GM12801 (cell line): ENCODE data around the gene WWC2.

Source experiments
- CTCF ChIP-seq: IDR thresholded peaks from one replicate; pipeline ENCODE4 v1.5.1; 2011; ENCODE audit warnings: control low read depth; ENCODE audit not compliant: insufficient read length; ENCODE audit errors: extremely low read depth

WWC2 gene

GRCh38 chr4:183364025-183364424 is 265.0 kb downstream of the WWC2 start:
- no peak for TF ChIP-seq CTCF

DNA sequence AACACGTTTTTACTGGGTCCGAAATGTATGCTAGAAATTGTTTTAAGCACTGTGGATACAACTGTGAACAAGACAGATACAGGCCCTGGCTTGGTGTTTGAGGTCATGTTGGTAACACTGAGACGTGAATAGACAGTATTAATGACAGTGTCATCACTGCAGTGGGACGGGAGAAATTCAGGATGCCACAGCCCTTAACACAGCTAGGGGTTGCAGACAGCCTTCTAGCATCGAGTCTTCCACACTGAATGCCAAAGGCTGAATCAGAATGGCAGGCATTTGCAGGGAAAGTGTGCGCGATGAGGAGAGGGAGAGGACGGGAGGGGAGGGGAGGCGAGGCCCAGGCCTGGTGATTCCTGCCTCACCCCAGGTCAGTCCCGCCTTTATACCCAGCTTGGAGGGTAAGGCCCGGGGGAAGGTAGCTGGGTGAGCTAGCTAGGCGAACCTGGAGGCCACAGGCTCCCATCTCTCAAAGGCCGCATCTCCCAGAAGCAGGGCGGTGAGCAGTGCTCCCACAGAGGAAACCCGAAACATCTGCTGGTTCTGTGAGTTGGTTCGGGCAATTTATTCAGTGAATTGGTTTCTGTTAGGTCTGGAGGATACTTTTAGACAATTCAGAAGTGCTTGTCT is 267.3 kb downstream of the WWC2 start:
- TF ChIP-seq CTCF = no peak

DNA sequence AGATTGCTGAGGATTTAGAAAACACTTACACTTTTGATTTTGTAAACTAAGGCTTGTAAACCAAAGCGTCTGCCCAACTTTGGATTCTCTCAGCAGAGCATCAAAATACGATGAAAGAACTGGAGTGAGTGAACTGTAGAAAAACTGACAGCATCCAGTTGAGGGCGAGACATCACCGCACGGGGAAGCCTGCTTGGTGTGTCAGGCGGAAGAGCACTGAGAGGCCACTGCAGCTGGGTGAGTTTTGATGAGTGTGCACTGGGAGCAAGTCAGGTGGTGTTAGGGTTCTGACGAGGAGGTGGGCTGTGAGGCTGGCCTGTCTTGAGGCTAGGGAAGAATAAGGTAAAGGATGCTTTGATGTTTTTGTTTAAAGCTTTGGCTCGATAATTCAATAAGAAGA is 270.0 kb downstream of the WWC2 start:
- TF ChIP-seq CTCF = no peak
